DOHH2 (cell line): ENCODE measurements around the gene KIF6.

ENCODE experiments used
- CTCF ChIP-seq: fragments of 200-600 bp; sonication (generic); IDR thresholded peaks from one replicate; pipeline ENCODE4 v1.5.1; 2014; ENCODE audit warnings: antibody characterized with exemption, mild to moderate bottlenecking, low read depth, low read length; ENCODE audit not compliant: poor library complexity, severe bottlenecking
- EZH2phosphoT487 ChIP-seq: fragments of 200-600 bp; sonication (generic); IDR thresholded peaks from 2 replicates; pipeline ENCODE4 v1.6.1; 2017; ENCODE audit warnings: borderline replicate concordance, mild to moderate bottlenecking, antibody characterized with exemption, low read length, moderate library complexity, mixed read lengths

GRCh38 chr6:39347906-39348585 is 377.2 kb downstream of the KIF6 start:
- peak; percentile 86 for TF ChIP-seq CTCF
- TF ChIP-seq EZH2phosphoT487: no peak
